PFSK-1 (cell line): ENCODE measurements around the gene KIRREL3.

Experiments
- FOXP2 ChIP-seq: optimal IDR thresholded peaks from 2 replicates; pipeline ENCODE3; 2011; ENCODE audit warnings: borderline replicate concordance, control low read depth, inconsistent platforms; ENCODE audit not compliant: insufficient read depth; ENCODE audit errors: extremely low read length, extremely low read depth
- POLR2AphosphoS5 ChIP-seq: IDR thresholded peaks from 2 replicates; pipeline ENCODE4 v1.6.1; 2012; ENCODE audit warnings: low read depth, mild to moderate bottlenecking, control low read depth, low read length, moderate library complexity
- REST ChIP-seq, 2 experiments: IDR thresholded peaks; 2 replicates each; pipeline versions ENCODE4 v1.6.1 to v1.8.0; 2011 to 2012; ENCODE audit warnings: low read depth in 2 of 2, low read length in 2 of 2, control low read depth in 1 of 2, inconsistent platforms in 1 of 2, mild to moderate bottlenecking in 1 of 2, moderate library complexity in 1 of 2; ENCODE audit not compliant: insufficient read depth in 1 of 2
- SIN3A ChIP-seq: IDR thresholded peaks from 2 replicates; pipeline ENCODE4 v1.6.1; 2012; ENCODE audit warnings: mild to moderate bottlenecking, low read length, moderate library complexity, borderline replicate concordance; ENCODE audit not compliant: insufficient read depth
- TAF1 ChIP-seq: IDR thresholded peaks from 2 replicates; pipeline ENCODE4 v1.6.1; 2012; ENCODE audit warnings: low read length, control low read depth, borderline replicate concordance; ENCODE audit not compliant: insufficient read depth

The KIRREL3 gene

DNA sequence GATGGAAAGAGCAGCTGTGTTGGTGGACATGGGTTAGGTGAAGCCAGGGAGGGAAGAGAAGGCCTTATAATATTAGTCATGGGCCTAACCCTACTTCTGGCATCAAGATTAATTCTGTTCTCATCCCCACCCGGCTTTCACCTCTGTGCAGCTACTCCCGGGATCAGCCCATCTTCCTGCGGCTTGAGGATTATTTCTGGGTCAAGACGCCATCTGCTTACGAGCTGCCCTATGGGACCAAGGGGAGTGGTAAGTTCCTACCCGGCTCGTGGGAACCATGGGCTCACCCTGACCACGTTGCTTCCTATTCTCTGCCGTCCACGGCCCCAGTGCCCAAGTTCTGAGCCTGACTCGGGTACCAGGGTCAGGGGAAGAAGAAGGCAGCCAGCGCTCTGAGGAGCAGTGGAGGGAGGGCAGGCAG is 593.5 kb downstream of the KIRREL3 start:
- TF ChIP-seq POLR2AphosphoS5 (no peak), REST (IDR thresholded peaks at IDR 0.05; ENCODE audit: insufficient read depth in 1 of 2, low read depth in 2 of 2, low read length in 2 of 2) (no peak), SIN3A (no peak), FOXP2 (no peak), TAF1 (no peak)

GRCh38 chr11:126406368-126406767 is 594.2 kb downstream of the KIRREL3 start:
- TF ChIP-seq SIN3A, result no peak
- no peak for TF ChIP-seq REST (IDR thresholded peaks at IDR 0.05; ENCODE audit: insufficient read depth in 1 of 2, low read depth in 2 of 2, low read length in 2 of 2)
- no peak for TF ChIP-seq FOXP2
- no peak for TF ChIP-seq TAF1
- TF ChIP-seq POLR2AphosphoS5, result no peak

DNA sequence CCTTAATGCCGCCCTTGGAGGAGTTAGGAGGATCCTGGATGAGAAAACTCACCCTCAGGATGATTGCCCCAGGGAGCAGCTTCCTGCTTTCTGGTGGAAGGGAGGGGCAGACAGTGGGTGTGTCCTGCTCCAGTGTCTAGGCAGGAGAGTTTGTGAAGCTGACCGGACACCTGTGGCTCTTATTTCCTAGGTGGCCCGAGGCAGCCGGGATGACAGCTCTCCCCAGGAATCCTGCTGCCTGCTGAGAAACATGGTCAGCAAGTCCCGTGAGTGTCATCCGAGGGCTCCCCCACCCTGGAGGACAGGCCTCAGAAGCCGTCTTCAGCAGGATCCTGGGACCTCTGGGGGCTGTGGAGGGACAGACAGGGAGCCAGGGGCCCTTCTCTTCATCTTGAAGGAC is 594.7 kb downstream of the KIRREL3 start:
- TF ChIP-seq REST (IDR thresholded peaks at IDR 0.05; ENCODE audit: insufficient read depth in 1 of 2, low read depth in 2 of 2, low read length in 2 of 2) (no peak), SIN3A (no peak), TAF1 (no peak), FOXP2 (no peak), POLR2AphosphoS5 (no peak)

GRCh38 chr11:126405374-126405773 is 595.2 kb downstream of the KIRREL3 start:
- TF ChIP-seq SIN3A (no peak), POLR2AphosphoS5 (no peak), FOXP2 (no peak), REST (IDR thresholded peaks at IDR 0.05; ENCODE audit: insufficient read depth in 1 of 2, low read depth in 2 of 2, low read length in 2 of 2) (no peak), TAF1 (no peak)

- TF ChIP-seq POLR2AphosphoS5, result no peak
- no peak for TF ChIP-seq REST (IDR thresholded peaks at IDR 0.05; ENCODE audit: insufficient read depth in 1 of 2, low read depth in 2 of 2, low read length in 2 of 2)
- no peak for TF ChIP-seq TAF1
- no peak for TF ChIP-seq FOXP2
- TF ChIP-seq SIN3A, result no peak
Measured at GRCh38 chr11:126404367-126404766, 596.2 kb downstream of the KIRREL3 start.
